GM12878 (cell line): Measurements from ENCODE around the gene SLC35C1. TPM values are rescaled to one million over a fixed set of nuclear protein-coding genes. Genes with fewer than 3 reads are reported as not detected.

Source experiments
- ATAC-seq: fragments of 200-7000 bp; cut with Tn5 transposase; 3 replicates; pipeline ENCODE4 v1.9.1; 2020; ENCODE audit warnings: mild to moderate bottlenecking, moderate library complexity
- BruUV-seq: library from RNA; stranded (reverse); fragments of 400-500 nt; replicated peaks from 2 replicates; lab custom pipeline; 2021; lab: Mats Ljungman, UMichigan
- CTCF ChIA-PET: fragments of 300-600 bp; sonication (Branson Sonifier 250); formaldehyde crosslinking; extraction: SDS; loops from one replicate; lab custom pipeline; 2021; ENCODE audit warnings: inconsistent platforms; lab: Yijun Ruan, JAX
- POLR2A ChIA-PET: fragments of 350-600 bp; formaldehyde crosslinking; extraction: SDS; loops from one replicate; lab custom pipeline; 2021; ENCODE audit warnings: inconsistent platforms; lab: Charles Lee
- RAD21 ChIA-PET: fragments of 300-600 bp; sonication (Branson Sonifier 250); formaldehyde crosslinking; loops from one replicate; lab custom pipeline; 2023; ENCODE audit warnings: antibody characterized with exemption; ENCODE audit not compliant: unreplicated experiment; lab: Charles Lee
- SMC1A ChIA-PET: fragments of 300-600 bp; sonication (Branson Sonifier 250); formaldehyde crosslinking; loops from one replicate; lab custom pipeline; 2023; ENCODE audit not compliant: unreplicated experiment, uncharacterized antibody; lab: Charles Lee
- DNase-seq: peaks from one replicate; pipeline ENCODE4 v3.0.0-alpha.2; 2011; ENCODE audit warnings: low read depth, low spot score
- FAIRE-seq: peaks from 3 replicates; lab custom pipeline; 2011; peaks lifted over from hg19 to GRCh38; lab: Jason Lieb, UNC
- H2AFZ ChIP-seq: 2 replicates; pipeline ENCODE4 v1.6.0; 2011; ENCODE audit warnings: low read depth, low read length, control low read depth; ENCODE audit not compliant: control insufficient read depth
- H3K27ac ChIP-seq: 2 replicates; pipeline ENCODE4 v1.5.1; 2011; ENCODE audit warnings: control low read depth; ENCODE audit not compliant: control insufficient read depth, insufficient read depth
- H3K27me3 ChIP-seq, 2 experiments: replicated peaks in 1 of 2; 2 replicates each; pipeline versions ENCODE4 v1.6.0 to v1.6.1; 2011; ENCODE audit warnings: low read length in 1 of 2; ENCODE audit not compliant: control insufficient read depth in 2 of 2, insufficient read depth in 2 of 2
- H3K36me3 ChIP-seq, 2 experiments: 2 replicates each; pipeline ENCODE4 v1.5.1; 2011; ENCODE audit warnings: low read length in 1 of 2; ENCODE audit not compliant: control insufficient read depth in 2 of 2, insufficient read depth in 2 of 2
- H3K4me1 ChIP-seq: 2 replicates; pipeline ENCODE4 v1.6.1; 2011; ENCODE audit warnings: mild to moderate bottlenecking, low read length, moderate library complexity, mixed read lengths; ENCODE audit not compliant: control insufficient read depth, insufficient read depth
- H3K4me2 ChIP-seq: 2 replicates; pipeline ENCODE4 v1.6.0; 2011; ENCODE audit warnings: control low read depth; ENCODE audit not compliant: control insufficient read depth, insufficient read depth
- H3K4me3 ChIP-seq: fragments of 200-600 bp; sonication (generic); 2 replicates; pipeline ENCODE4 v1.5.1; 2016
- H3K79me2 ChIP-seq: 2 replicates; pipeline ENCODE4 v1.6.0; 2011; ENCODE audit warnings: low read length; ENCODE audit not compliant: control insufficient read depth, insufficient read depth
- H3K9ac ChIP-seq: 2 replicates; pipeline ENCODE4 v1.8.0; 2011; ENCODE audit warnings: low read length, control low read depth, mixed read lengths; ENCODE audit not compliant: control insufficient read depth, insufficient read depth
- H3K9me3 ChIP-seq: replicated peaks from 3 replicates; pipeline ENCODE4 v1.5.1; 2011; ENCODE audit warnings: mild to moderate bottlenecking, low read length; ENCODE audit not compliant: control insufficient read depth, insufficient read depth
- H4K20me1 ChIP-seq: 2 replicates; pipeline ENCODE4 v1.6.0; 2011; ENCODE audit not compliant: control insufficient read depth, insufficient read depth
- CUX1 ChIP-seq: IDR thresholded peaks from 2 replicates; pipeline ENCODE4 v1.6.1; 2012; ENCODE audit warnings: improper control_type of control experiment, low read depth, low read length; ENCODE audit not compliant: insufficient replicate concordance
- SPI1 ChIP-seq: IDR thresholded peaks from 2 replicates; pipeline ENCODE4 v1.6.1; 2011; ENCODE audit warnings: low read depth, mild to moderate bottlenecking, low read length, moderate library complexity, borderline replicate concordance; ENCODE audit not compliant: insufficient read depth
- WGBS: methylation state at CpG from one replicate; pipeline ENCODE4 v1.1.6; 2016; ENCODE audit warnings: low lambda C conversion rate; ENCODE audit not compliant: insufficient replicate concordance, insufficient coverage; ENCODE audit errors: missing lambda C conversion rate; 5-methylcytosine and 5-hydroxymethylcytosine counted together
- in situ Hi-C: fragments of 300-500 bp; cut with MboI; formaldehyde crosslinking; loops from 9 replicates; pipeline ENCODE4 v1.14.3; 2018; ENCODE audit warnings: mixed read lengths
- intact Hi-C: fragments of 100-400 bp; cut with micrococcal nuclease; formaldehyde crosslinking; loops from one replicate; pipeline ENCODE4 v1.14.2; 2022; ENCODE audit not compliant: unreplicated experiment
- polyA plus RNA-seq, 11 experiments: library from polyadenylated mRNA; depleted of rRNA in 4 of 11; unstranded in 6 of 11; stranded (reverse) in 5 of 11; fragments of >200 nt; fragmentation: Nextera tagmentation in 4 of 11; fragmentation: Illumina TruSeq in 1 of 11; extraction: Ambion mirVana in 4 of 11; extraction: Trizol in 1 of 11; gene quantifications; 1 replicate in 1 of 11; 2 replicates in 10 of 11; pipeline versions ENCODE4 v1.2.1 to v1.2.3, GENCODE V29; 2011 to 2016; ENCODE audit warnings: inconsistent platforms in 2 of 11, missing spikeins in 2 of 11, low read depth in 1 of 11
- total RNA-seq, 4 experiments: library from RNA; depleted of rRNA in 3 of 4; stranded (reverse); fragments of >200 nt in 3 of 4; fragmentation: Illumina TruSeq in 1 of 4; extraction: Trizol in 1 of 4; gene quantifications; 2 replicates each; pipeline versions ENCODE4 v1.2.1 to v1.2.3, GENCODE V29; 2013 to 2021

The SLC35C1 gene
- total and polyA plus RNA-seq, 10 of the 15 experiments (the other 5 are each of a cell fraction or from before 2014, with no cell fraction given): 0.55 to 9.7 (median 4.3) TPM

- DNase-seq (no peak), FAIRE-seq (no peak), ATAC-seq (no peak)
- no peaks in the 10 kb centered on the region for H3K9me3 ChIP-seq
- POLR2A ChIA-PET: interaction anchor here (0.6 to 4.2 kb wide), 4 partner anchors 10 to 39 kb away, joined by 3 to 27 read pairs (median 16); partner anchors contain the start of gene CRY2
- RAD21 ChIA-PET: interaction anchor here (0.9 to 4.1 kb wide), 4 partner anchors 10 to 44 kb away, joined by 3 to 23 read pairs (median 9); partner anchors contain the start of gene CRY2
- WGBS: 69% methylated on average over 7 of the region's 7 CpGs
- peak; percentile 92 for TF ChIP-seq SPI1
- TF ChIP-seq CUX1: no peak
- TF ChIP-seq, all 136 proteins: peak for 1
- Histone ChIP-seq H3K4me3 (peak overlapping the region; percentile 100), H2AFZ (no peak overlapping the region), H3K4me1 (peaks cover 23% of the 10 kb centered on the region), H4K20me1 (no peaks in the 10 kb centered on the region), H3K36me3 (peaks cover 0 to 8% of the 10 kb centered on the region in 2 experiments), H3K79me2 (peaks cover 25% of the 10 kb centered on the region), H3K4me2 (peak overlapping the region; percentile 93), H3K27me3 (no peaks in the 10 kb centered on the region), H3K9ac (peak overlapping the region; percentile 38; the same call in 1 of the 2 replicates), H3K27ac (no peak overlapping the region; the same call in 1 of the 2 replicates)
- BruUV-seq: no TSS peak
- ChIA-PET CTCF (interaction anchor here (1.0 to 2.3 kb wide), 4 partner anchors 10 to 39 kb away, joined by 3 to 12 read pairs (median 5); no protein-coding TSS in a partner anchor), SMC1A (interaction anchor here (1.2 to 2.2 kb wide), 4 partner anchors 10 to 39 kb away, joined by 5 to 11 read pairs (median 8); partner anchors contain the start of gene CRY2)
- in situ Hi-C loops (no loop called here), intact Hi-C loops (no loop called here)
Measured at GRCh38 chr11:45806937-45807791, 2.2 kb downstream of the SLC35C1 start.
